ENCODE results near the gene AQP1. TPM values are rescaled to one million over a fixed set of nuclear protein-coding genes. Genes with fewer than 3 reads are reported as not detected.

Gene AQP1
- total RNA-seq, 1 donor from 2014 or later = 2.1 TPM

- no peak for TF ChIP-seq CTCF (conservative IDR thresholded peaks at IDR 0.05; ENCODE audit: low read depth, low read length)
- H3K4me3 ChIP-seq (ENCODE audit: low read depth, low read length) = no peak overlapping the region
- DNase-seq (ENCODE audit: low read depth) = no peak
Observed at GRCh38 chr7:30894009-30894408, 17.6 kb upstream of the AQP1 start.

- DNase-seq (ENCODE audit: low read depth) = no peak
- no peak overlapping the region for H3K4me3 ChIP-seq (ENCODE audit: low read depth, low read length)
- no peak for TF ChIP-seq CTCF (conservative IDR thresholded peaks at IDR 0.05; ENCODE audit: low read depth, low read length)
Observed at GRCh38 chr7:30894866-30895605, 16.6 kb upstream of the AQP1 start.

- DNase-seq (ENCODE audit: low read depth) = no peak
- no peak for TF ChIP-seq CTCF (conservative IDR thresholded peaks at IDR 0.05; ENCODE audit: low read depth, low read length)
- H3K4me3 ChIP-seq (ENCODE audit: low read depth, low read length) = no peak overlapping the region
Observed at GRCh38 chr7:30896036-30896435, 15.6 kb upstream of the AQP1 start.

DNA sequence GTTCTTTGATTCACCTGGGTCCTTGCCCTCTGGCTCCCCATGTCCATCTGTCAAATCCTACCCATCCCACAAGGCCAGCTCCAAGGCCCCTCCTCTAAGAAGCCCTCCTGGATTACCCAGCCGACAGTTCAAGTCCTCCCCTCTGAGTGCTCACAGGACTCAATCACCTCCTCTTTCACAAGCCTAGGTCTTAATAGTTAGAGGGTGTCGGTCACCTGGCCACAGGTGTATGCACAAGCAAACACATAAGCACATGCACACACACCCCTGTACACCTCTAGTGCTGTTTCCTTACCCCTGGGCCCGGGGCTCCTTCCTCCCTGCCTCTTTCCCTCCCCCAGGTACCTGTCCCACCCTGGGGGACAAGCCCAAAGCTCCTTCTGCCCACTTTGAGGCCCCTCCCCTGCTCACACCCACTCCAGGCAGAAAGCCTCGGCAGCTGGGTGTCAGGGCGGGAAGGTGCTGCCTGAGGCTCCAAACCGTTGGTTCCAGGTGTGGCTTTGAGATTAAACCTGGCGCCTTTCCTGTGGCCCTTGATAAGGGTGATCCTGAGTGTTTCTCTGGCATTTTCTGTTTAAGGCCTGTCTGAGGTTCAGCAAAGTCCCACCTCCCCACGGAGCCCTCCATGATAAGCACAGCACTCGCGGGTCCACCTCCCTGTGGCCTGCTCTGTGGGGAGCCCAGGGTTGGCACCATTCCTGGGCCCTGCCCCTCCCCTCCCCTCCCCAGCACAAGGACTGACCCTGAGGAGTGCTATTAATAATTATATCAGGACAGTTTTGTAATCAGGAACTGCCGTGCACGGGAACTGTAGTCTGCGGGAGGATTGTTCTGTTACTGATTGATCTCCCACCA is 14.6 kb upstream of the AQP1 start:
- no peak for TF ChIP-seq CTCF (conservative IDR thresholded peaks at IDR 0.05; ENCODE audit: low read depth, low read length)
- no peak for DNase-seq (ENCODE audit: low read depth)
- no peak overlapping the region for H3K4me3 ChIP-seq (ENCODE audit: low read depth, low read length)

- TF ChIP-seq CTCF (conservative IDR thresholded peaks at IDR 0.05; ENCODE audit: low read depth, low read length) = no peak
- no peak for DNase-seq (ENCODE audit: low read depth)
- H3K4me3 ChIP-seq (ENCODE audit: low read depth, low read length) = no peak overlapping the region
Observed at GRCh38 chr7:30897770-30898169, 13.9 kb upstream of the AQP1 start.

GRCh38 chr7:30898411-30898810 is 13.2 kb upstream of the AQP1 start:
- H3K4me3 ChIP-seq (ENCODE audit: low read depth, low read length) = no peak overlapping the region
- no peak for DNase-seq (ENCODE audit: low read depth)
- no peak for TF ChIP-seq CTCF (conservative IDR thresholded peaks at IDR 0.05; ENCODE audit: low read depth, low read length)

Measured in epithelial cell of proximal tubule (primary cell).